Astrocyte (in vitro differentiated cells and primary cell): ENCODE results near the gene SGTA.

Experiments
- EZH2 ChIP-seq: IDR thresholded peaks from 2 replicates; pipeline ENCODE4 v1.6.1; 2012; ENCODE audit warnings: mild to moderate bottlenecking, low read length, inconsistent platforms; ENCODE audit not compliant: insufficient read depth
- TF ChIP-seq, protein P1 (sequence below): IDR thresholded peaks from 2 replicates; pipeline ENCODE4 v1.5.1; 2011; ENCODE audit warnings: low read depth, mild to moderate bottlenecking, inconsistent platforms, low read length, moderate library complexity; ENCODE audit not compliant: insufficient read depth

DNA sequence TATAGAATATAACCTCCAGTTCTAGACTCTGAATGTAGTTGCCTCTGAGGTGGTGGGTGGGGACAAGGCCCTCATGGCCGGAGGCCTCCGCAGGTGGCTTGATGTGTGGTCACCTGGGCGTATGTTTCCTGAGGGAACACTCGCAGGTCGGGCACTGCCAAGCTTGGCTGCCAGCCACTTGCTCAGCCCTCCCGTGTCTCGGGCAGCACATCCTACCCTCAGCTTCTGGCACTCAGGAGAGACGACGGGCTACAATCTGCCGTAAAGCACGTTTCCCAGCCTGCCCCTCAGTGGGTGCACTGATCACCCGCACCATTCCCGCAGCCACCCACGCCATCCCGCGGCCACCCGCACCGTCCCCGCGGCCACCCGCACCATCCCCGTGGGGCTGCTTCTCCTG is 17.4 kb upstream of the SGTA start:
- TF ChIP-seq, protein P1, sequence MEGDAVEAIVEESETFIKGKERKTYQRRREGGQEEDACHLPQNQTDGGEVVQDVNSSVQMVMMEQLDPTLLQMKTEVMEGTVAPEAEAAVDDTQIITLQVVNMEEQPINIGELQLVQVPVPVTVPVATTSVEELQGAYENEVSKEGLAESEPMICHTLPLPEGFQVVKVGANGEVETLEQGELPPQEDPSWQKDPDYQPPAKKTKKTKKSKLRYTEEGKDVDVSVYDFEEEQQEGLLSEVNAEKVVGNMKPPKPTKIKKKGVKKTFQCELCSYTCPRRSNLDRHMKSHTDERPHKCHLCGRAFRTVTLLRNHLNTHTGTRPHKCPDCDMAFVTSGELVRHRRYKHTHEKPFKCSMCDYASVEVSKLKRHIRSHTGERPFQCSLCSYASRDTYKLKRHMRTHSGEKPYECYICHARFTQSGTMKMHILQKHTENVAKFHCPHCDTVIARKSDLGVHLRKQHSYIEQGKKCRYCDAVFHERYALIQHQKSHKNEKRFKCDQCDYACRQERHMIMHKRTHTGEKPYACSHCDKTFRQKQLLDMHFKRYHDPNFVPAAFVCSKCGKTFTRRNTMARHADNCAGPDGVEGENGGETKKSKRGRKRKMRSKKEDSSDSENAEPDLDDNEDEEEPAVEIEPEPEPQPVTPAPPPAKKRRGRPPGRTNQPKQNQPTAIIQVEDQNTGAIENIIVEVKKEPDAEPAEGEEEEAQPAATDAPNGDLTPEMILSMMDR = no peak
- no peak for TF ChIP-seq EZH2
